ENCODE measurements around the gene MGAT4B.

GRCh38 chr5:179763215-179763945 lies 43.3 kb downstream of the MGAT4B start:
- TF ChIP-seq CTCF (IDR thresholded peaks at IDR 0.05): peak; percentile 96
- no peak for TF ChIP-seq SIN3A (IDR thresholded peaks at IDR 0.05; ENCODE audit: borderline replicate concordance, insufficient read depth, low read depth, low read length)
- no peak for TF ChIP-seq POLR2AphosphoS5 (IDR thresholded peaks at IDR 0.05; ENCODE audit: low read depth, low read length)
- no peak for TF ChIP-seq REST (IDR thresholded peaks at IDR 0.05; ENCODE audit: insufficient read depth in 1 of 2, low read depth in 2 of 2, low read length in 1 of 2)

Measured in Panc1 (cell line).